Uterus (tissue), 2 donors: ENCODE data around the gene ZDHHC3.

Source experiments
- POLR2A ChIP-seq, 2 donors: fragments of 450-650 bp; IDR thresholded peaks; one replicate each; pipeline ENCODE4 v1.6.1; 2016; ENCODE audit warnings: antibody characterized with exemption in 2 of 2, mild to moderate bottlenecking in 1 of 2, moderate library complexity in 1 of 2
- TF ChIP-seq, protein P1 (sequence below), 4 experiments: fragments of 200-600 bp in 2 of 4; fragments of 450-650 bp in 2 of 4; sonication (generic) in 2 of 4; IDR thresholded peaks; one replicate each; pipeline ENCODE4 v1.5.1; 2016 to 2019; ENCODE audit warnings: antibody characterized with exemption in 4 of 4, mild to moderate bottlenecking in 2 of 4, moderate library complexity in 1 of 4

DNA sequence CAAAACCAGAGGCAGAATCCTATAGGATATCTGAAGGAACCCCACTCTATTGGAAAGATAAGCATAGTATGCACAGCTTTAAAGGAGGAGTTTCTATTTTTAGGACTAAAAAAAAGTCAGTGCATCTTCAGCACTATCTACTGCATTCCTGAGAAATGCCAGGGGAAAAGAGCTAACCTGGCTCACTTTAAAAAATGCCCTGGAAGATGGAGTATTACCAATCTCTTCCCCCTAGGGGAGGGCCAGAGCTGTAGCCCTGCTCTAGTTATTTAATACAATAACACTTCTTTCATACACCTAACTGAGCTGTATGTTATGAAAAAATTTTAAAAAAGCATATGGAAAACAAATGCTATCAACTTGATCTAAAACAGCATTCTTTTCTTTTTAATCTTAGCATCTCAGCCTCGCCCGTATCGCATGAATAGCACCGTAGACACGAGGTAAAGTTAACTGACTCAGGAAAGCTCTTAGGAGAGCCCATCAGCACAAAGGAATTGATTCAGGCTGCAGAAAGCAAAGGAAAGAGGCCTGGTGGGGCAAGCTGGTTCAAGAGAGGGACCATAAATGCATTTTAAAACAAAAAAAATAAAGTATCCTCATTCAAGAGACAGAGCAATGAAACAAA, 51.4 kb downstream of the ZDHHC3 start:
- TF ChIP-seq POLR2A (IDR thresholded peaks at IDR 0.05) = no peak
- TF ChIP-seq, protein P1, sequence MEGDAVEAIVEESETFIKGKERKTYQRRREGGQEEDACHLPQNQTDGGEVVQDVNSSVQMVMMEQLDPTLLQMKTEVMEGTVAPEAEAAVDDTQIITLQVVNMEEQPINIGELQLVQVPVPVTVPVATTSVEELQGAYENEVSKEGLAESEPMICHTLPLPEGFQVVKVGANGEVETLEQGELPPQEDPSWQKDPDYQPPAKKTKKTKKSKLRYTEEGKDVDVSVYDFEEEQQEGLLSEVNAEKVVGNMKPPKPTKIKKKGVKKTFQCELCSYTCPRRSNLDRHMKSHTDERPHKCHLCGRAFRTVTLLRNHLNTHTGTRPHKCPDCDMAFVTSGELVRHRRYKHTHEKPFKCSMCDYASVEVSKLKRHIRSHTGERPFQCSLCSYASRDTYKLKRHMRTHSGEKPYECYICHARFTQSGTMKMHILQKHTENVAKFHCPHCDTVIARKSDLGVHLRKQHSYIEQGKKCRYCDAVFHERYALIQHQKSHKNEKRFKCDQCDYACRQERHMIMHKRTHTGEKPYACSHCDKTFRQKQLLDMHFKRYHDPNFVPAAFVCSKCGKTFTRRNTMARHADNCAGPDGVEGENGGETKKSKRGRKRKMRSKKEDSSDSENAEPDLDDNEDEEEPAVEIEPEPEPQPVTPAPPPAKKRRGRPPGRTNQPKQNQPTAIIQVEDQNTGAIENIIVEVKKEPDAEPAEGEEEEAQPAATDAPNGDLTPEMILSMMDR (IDR thresholded peaks at IDR 0.05) = no peak
